GM12875 (cell line): ENCODE data around the gene RXFP1.
"Not testable (repeated sequence)": the region's sequence is repeated elsewhere in the genome, so short reads cannot be mapped to it uniquely, and the experiment has no call there.

Experiments
- H3K4me3 ChIP-seq: one replicate; pipeline ENCODE4 v1.5.1; 2011; ENCODE audit warnings: low read depth, low read length, control low read depth
- TF ChIP-seq, protein P1 (sequence below): IDR thresholded peaks from 2 replicates; pipeline ENCODE4 v1.5.1; 2011; ENCODE audit warnings: low read depth, mild to moderate bottlenecking, control low read depth, inconsistent platforms, low read length, moderate library complexity, borderline replicate concordance; ENCODE audit not compliant: insufficient read depth

Gene RXFP1

DNA sequence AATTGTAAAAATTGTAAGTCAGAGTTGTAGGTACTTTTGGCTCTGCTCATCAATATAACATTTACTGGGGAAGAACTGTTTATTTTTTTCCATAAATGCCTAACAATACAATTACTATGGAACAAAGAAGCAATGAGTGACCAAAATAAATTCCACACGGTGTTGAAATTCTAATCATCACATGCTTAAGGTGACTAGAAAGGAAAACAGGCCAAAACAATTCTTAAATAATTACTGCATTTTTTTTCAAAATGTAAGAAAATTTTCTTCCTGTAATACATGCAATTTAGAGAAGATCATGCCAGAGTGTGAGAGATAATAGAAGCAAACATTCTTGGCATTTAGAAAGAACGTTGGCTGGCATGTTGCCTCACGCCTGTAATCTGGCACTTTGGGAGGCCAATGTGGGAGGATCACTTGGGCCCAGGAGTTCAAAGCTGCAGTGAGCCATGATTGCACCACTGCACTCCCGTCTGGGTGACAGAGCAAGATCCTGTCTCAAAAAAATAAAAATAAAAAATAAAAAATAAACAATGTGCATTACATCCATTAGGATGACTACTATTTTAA, 127.5 kb downstream of the RXFP1 start:
- TF ChIP-seq, protein P1, sequence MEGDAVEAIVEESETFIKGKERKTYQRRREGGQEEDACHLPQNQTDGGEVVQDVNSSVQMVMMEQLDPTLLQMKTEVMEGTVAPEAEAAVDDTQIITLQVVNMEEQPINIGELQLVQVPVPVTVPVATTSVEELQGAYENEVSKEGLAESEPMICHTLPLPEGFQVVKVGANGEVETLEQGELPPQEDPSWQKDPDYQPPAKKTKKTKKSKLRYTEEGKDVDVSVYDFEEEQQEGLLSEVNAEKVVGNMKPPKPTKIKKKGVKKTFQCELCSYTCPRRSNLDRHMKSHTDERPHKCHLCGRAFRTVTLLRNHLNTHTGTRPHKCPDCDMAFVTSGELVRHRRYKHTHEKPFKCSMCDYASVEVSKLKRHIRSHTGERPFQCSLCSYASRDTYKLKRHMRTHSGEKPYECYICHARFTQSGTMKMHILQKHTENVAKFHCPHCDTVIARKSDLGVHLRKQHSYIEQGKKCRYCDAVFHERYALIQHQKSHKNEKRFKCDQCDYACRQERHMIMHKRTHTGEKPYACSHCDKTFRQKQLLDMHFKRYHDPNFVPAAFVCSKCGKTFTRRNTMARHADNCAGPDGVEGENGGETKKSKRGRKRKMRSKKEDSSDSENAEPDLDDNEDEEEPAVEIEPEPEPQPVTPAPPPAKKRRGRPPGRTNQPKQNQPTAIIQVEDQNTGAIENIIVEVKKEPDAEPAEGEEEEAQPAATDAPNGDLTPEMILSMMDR = no peak
- H3K4me3 ChIP-seq = no peak overlapping the region

DNA sequence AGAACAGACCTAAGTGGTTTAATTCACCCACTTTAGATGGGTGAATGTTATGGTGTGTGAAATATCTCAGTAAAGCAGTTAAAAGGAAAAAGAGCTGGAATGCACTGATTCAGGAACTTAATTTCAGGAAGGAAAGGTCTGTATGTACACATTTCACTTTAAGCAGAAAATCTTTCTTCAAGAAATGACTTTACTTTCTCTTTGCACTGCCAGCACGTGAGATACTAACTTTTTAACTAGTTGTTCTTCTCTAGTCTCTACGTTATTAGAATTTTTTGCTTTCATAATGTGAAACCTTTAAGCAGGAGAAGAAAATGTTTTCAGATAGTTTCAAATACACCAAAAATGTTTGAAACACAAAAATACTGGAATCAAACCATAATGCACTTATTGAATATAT, 131.2 kb downstream of the RXFP1 start:
- no peak overlapping the region for H3K4me3 ChIP-seq
- TF ChIP-seq, protein P1 = no peak

DNA sequence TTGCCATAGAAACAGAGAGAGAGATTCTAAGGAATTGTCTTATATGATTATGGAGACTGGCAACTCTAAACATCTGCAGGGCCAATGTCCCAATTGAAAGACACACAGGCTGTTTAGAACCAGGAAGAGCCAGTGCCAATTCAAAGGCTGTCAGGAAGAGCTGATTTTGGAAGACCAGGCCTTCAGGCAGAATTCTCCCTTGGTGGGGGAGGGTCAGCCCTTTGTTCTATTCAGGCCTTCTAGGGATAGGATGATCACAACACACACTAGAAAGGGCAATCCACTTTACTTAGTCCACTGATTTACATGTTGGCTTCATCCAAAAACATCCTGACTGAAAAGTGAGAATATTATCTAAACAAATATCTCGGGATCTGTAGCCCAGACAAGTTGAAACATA, 134.8 kb downstream of the RXFP1 start:
- TF ChIP-seq, protein P1 = no peak

DNA sequence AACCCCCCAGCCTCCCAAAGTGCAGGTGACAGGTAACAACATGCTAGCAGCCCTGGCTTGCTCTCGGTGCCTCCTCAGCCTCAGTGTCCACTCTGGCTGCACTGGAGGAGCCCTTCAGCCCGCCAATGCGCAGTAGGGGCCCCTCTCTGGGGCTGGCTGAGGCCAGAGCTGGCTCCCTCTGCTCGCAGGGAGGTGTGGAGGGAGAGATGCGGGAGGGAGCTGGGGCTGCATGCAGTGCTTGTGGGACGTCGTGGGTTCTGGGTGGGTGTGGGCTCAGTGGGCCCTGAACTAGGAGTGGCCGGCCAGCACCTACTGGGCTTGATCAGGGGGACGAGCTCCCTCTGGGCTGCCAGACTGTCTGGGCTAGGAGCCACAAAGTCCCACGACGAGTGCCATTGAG, 135.6 kb downstream of the RXFP1 start:
- TF ChIP-seq, protein P1 = no peak
- H3K4me3 ChIP-seq = no peak overlapping the region

More for the DNA sequence above, 134.8 kb downstream of the RXFP1 start:
- no peak overlapping the region for H3K4me3 ChIP-seq

DNA sequence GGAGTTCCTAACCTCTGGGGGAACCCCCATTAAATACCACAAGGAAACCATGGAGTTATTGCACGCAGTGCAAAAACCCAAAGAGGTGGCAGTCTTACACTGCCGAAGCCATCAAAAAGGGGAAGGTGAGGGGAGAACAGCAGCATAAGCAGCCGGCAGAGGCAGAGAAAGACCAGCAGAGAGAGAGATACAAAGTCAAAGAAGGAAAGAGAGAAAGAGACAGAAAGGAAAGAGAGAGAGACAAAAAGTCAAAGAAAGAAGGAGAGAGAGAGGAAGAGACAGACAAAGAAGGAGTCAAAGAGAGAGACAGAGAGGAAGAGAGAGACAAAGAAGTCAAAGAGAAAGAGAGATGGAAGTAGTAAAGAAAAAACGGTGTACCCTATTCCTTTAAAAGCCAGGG, 141.6 kb downstream of the RXFP1 start:
- H3K4me3 ChIP-seq = not testable (repeated sequence)

DNA sequence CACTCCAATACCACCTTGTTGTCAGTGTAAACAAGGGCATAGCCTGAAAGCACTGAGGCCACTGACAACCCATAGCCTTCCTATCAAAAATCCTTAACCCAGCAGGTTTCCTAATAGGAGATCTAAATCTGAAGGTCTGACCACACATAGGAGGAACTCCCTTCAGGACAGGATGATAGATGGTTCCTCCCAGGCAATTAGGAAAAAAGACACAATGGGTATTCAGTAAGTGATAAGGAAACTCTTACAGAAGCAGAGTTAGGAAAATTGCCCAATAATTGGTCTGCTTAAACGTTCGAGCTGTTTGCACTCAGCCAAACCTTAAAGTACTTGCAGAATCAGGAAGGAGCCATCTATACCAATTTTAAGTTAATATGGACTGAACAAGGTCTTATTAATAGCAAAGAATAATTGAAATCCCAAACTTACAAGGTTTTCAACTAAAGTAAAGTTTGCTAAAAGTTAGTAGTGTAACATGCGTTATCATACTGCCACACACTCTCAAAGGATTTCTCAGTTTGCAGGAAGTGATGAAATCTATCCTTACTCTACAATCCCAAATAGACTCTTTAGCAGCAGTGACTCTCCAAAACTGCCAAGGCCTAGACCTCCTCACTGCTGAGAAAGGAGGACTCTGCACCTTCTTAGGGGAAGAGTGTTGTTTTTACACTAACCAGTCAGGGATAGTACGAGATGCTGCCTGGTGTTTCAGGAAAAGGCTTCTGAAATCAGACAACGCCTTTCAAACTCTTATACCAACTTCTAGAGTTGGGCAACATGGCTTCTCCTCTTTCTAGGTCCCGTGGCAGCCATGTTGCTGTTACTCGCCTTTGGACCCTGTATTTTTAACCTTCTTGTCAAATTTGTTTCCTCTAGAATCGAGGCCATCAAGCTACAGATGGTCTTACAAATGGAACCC, 142.3 kb downstream of the RXFP1 start:
- not testable (repeated sequence) for H3K4me3 ChIP-seq

DNA sequence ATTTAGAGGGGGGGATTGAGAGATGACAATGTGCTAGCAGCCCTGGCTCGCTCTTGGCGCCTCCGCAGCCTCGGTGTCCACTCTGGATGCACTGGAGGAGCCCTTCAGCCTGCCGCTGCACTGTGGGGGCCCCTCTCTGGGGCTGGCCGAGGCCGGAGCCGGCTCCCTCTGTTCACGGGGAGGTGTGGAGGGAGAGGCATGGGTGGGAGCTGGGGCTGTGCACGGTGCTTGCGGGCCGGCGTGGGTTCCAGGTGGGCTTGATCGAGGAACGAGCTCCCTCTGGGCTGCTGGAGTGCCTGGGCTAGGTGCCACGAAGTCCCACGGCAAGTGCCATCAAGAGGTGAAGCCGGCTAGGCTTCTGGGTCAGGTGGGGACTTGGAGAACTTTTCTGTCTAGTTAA, 143.1 kb downstream of the RXFP1 start:
- no peak overlapping the region for H3K4me3 ChIP-seq
- TF ChIP-seq, protein P1 = no peak

DNA sequence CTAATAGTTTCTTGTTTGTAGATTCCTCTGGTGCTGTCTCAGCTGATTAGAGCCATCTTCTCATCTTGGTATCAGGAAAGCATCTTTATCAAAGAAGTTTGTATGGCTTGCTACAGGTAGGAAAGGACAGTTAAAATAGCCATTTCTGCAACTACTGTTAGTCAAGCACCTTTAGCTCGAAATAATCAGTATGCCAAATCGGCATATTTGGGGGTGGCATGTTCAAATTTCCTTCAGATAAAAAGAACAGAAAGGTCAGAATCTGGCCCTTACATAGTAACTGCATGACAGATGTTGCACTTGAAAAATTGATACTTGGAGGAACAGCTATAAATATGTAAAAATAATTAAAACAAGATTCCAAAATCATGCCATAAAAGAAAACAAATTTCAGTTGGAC, 145.2 kb downstream of the RXFP1 start:
- H3K4me3 ChIP-seq = no peak overlapping the region
- TF ChIP-seq, protein P1 = no peak
